Measurements from ENCODE around the gene CRYBB3.
"Not testable (repeated sequence)": the region's sequence is repeated elsewhere in the genome, so short reads cannot be mapped to it uniquely, and the experiment has no call there.

Gene CRYBB3

GRCh38 chr22:25176175-25176574 lies 23.5 kb upstream of the CRYBB3 start:
- no peak for DNase-seq

- DNase-seq, result no peak
These were observed 22.9 kb upstream of the CRYBB3 start for GRCh38 chr22:25176799-25177198.

GRCh38 chr22:25177226-25177625 lies 22.4 kb upstream of the CRYBB3 start:
- DNase-seq, result no peak

- DNase-seq, result no peak
These were observed 21.8 kb upstream of the CRYBB3 start for GRCh38 chr22:25177895-25178294.

- not testable (repeated sequence) for DNase-seq
These were observed 21.3 kb upstream of the CRYBB3 start for GRCh38 chr22:25178348-25178747.

GRCh38 chr22:25178869-25179631 lies 20.6 kb upstream of the CRYBB3 start:
- not testable (repeated sequence) for DNase-seq

- no peak for DNase-seq
These were observed 17.2 kb upstream of the CRYBB3 start for GRCh38 chr22:25182131-25183110.

GRCh38 chr22:25183949-25184619 lies 15.6 kb upstream of the CRYBB3 start:
- DNase-seq, result no peak

- DNase-seq, result no peak
These were observed 13.5 kb upstream of the CRYBB3 start for GRCh38 chr22:25186140-25186539.

- DNase-seq, result no peak
These were observed 12.2 kb upstream of the CRYBB3 start for GRCh38 chr22:25187469-25187868.

GRCh38 chr22:25192406-25192805 lies 7.3 kb upstream of the CRYBB3 start:
- no peak for DNase-seq

GRCh38 chr22:25193130-25193529 lies 6.5 kb upstream of the CRYBB3 start:
- DNase-seq, result no peak

GRCh38 chr22:25193548-25193947 lies 6.1 kb upstream of the CRYBB3 start:
- DNase-seq, result no peak

- no peak for DNase-seq
These were observed 3.3 kb upstream of the CRYBB3 start for GRCh38 chr22:25196326-25196725.

- no peak for DNase-seq
These were observed 2.3 kb upstream of the CRYBB3 start for GRCh38 chr22:25197340-25197739.

GRCh38 chr22:25200967-25201366 lies 1.3 kb downstream of the CRYBB3 start:
- DNase-seq, result no peak

- DNase-seq, result no peak
These were observed 2.1 kb downstream of the CRYBB3 start for GRCh38 chr22:25201557-25202273.

GRCh38 chr22:25202290-25202921 lies 2.7 kb downstream of the CRYBB3 start:
- DNase-seq, result peak; percentile 48

GRCh38 chr22:25203082-25203481 lies 3.4 kb downstream of the CRYBB3 start:
- DNase-seq, result no peak

GRCh38 chr22:25204547-25204946 lies 4.9 kb downstream of the CRYBB3 start:
- DNase-seq, result not testable (repeated sequence)

- no peak for DNase-seq
These were observed 6.2 kb downstream of the CRYBB3 start for GRCh38 chr22:25205847-25206246.

GRCh38 chr22:25206998-25207397 lies 7.3 kb downstream of the CRYBB3 start:
- no peak for DNase-seq
